GM23338 (cell line): ENCODE results near the gene ZNF22. TPM values are rescaled to one million over a fixed set of nuclear protein-coding genes. Genes with fewer than 3 reads are reported as not detected.

Experiments used
- CREB1 ChIP-seq: fragments of 250-450 bp; sonication (Bioruptor Pico); IDR thresholded peaks from 2 replicates; pipeline ENCODE4 v1.5.0; 2020; ENCODE audit warnings: low read depth, mild to moderate bottlenecking, moderate library complexity
- EZH2 ChIP-seq: fragments of 200-600 bp; sonication (generic); IDR thresholded peaks from one replicate; pipeline ENCODE4 v1.8.0; 2017; ENCODE audit warnings: antibody characterized with exemption, mild to moderate bottlenecking, low read depth; ENCODE audit not compliant: unreplicated experiment
- EZH2phosphoT487 ChIP-seq: fragments of 200-600 bp; sonication (generic); IDR thresholded peaks from one replicate; pipeline ENCODE4 v1.8.1; 2018; ENCODE audit warnings: antibody characterized with exemption; ENCODE audit not compliant: unreplicated experiment
- REST ChIP-seq: IDR thresholded peaks from one replicate; pipeline ENCODE4 v1.6.1; 2018; ENCODE audit warnings: antibody characterized with exemption; ENCODE audit not compliant: unreplicated experiment
- STAT1 ChIP-seq: IDR thresholded peaks from one replicate; pipeline ENCODE4 v1.6.1; 2016; ENCODE audit warnings: antibody characterized with exemption; ENCODE audit not compliant: unreplicated experiment
- ZNF331 ChIP-seq: fragments of 250-450 bp; sonication (Bioruptor Pico); IDR thresholded peaks from 2 replicates; pipeline ENCODE4 v1.5.0; 2020; ENCODE audit warnings: low read depth, mild to moderate bottlenecking, moderate library complexity
- ZNF462 ChIP-seq: fragments of 250-450 bp; sonication (Bioruptor Pico); IDR thresholded peaks from 2 replicates; pipeline ENCODE4 v1.5.0; 2020; ENCODE audit warnings: mild to moderate bottlenecking, moderate library complexity
- polyA plus RNA-seq: library from polyadenylated mRNA; unstranded; fragments of >200 nt; fragmentation: Nextera tagmentation; extraction: Ambion mirVana; gene quantifications from 2 replicates; pipeline ENCODE4 v1.2.1, GENCODE V29; 2016
- total RNA-seq: library from RNA; depleted of rRNA; stranded (reverse); fragments of >200 nt; shearing (Covaris generic); gene quantifications from 2 replicates; pipeline ENCODE4 v1.2.3, GENCODE V29; 2014

ZNF22 gene
- total and polyA plus RNA-seq, 2 experiments from 2014 or later = 40.5 to 81.8 TPM

GRCh38 chr10:45034301-45034700 is 33.6 kb downstream of the ZNF22 start (continued):
- TF ChIP-seq ZNF462 (no peak), STAT1 (no peak), EZH2phosphoT487 (no peak), CREB1 (no peak), ZNF331 (CRISPR knock-in tag) (no peak), REST (no peak), EZH2 (no peak)
